Measurements from ENCODE around the gene ZFYVE26.

GRCh38 chr14:67733616-67734015 lies 82.8 kb downstream of the ZFYVE26 start:
- TF ChIP-seq CTCF (IDR thresholded peaks at IDR 0.05 in 2 of 3, conservative IDR thresholded peaks at IDR 0.05 in 1 of 3; ENCODE audit: borderline replicate concordance in 1 of 3, insufficient read depth in 1 of 3, low read depth in 2 of 3, low read length in 2 of 3) (no peak), POLR2A (IDR thresholded peaks at IDR 0.05; ENCODE audit: borderline replicate concordance, extremely low read depth, insufficient read depth, insufficient read length) (no peak), ATF3 (IDR thresholded peaks at IDR 0.05) (no peak), ZNF274 (IDR thresholded peaks at IDR 0.05; ENCODE audit: low read depth, low read length) (no peak), POLR2AphosphoS5 (IDR thresholded peaks at IDR 0.05; ENCODE audit: low read depth, low read length) (no peak), EZH2phosphoT487 (IDR thresholded peaks at IDR 0.05; ENCODE audit: borderline replicate concordance) (no peak), TCF7L2 (IDR thresholded peaks at IDR 0.05; ENCODE audit: borderline replicate concordance, extremely low read depth, insufficient read depth, insufficient read length) (no peak), YY1 (IDR thresholded peaks at IDR 0.05; ENCODE audit: extremely low read depth, insufficient replicate concordance, low read depth, low read length) (no peak), SRF (IDR thresholded peaks at IDR 0.05; ENCODE audit: low read depth) (no peak), EZH2 (IDR thresholded peaks at IDR 0.05) (no peak), CEBPB (IDR thresholded peaks at IDR 0.05; ENCODE audit: low read depth) (no peak)
